Subcutaneous adipose tissue (tissue), 4 donors: Measurements from ENCODE around the gene DNAH10. TPM values are rescaled to one million over a fixed set of nuclear protein-coding genes. Genes with fewer than 3 reads are reported as not detected.

Experiments
- total RNA-seq, 4 donors: library from RNA; depleted of rRNA; stranded (reverse); fragments of >200 nt; gene quantifications; one replicate each; pipeline ENCODE4 v1.1.0, GENCODE V29; 2016
- TF ChIP-seq, protein P1 (sequence below): fragments of 450-650 bp; IDR thresholded peaks from one replicate; pipeline ENCODE4 v1.5.1; 2016; ENCODE audit warnings: low read depth, mild to moderate bottlenecking, control low read depth, antibody characterized with exemption, moderate library complexity

The DNAH10 gene
- total RNA-seq, 4 donors from 2014 or later: under 0.01 to 0.19 (median 0.08) TPM

DNA sequence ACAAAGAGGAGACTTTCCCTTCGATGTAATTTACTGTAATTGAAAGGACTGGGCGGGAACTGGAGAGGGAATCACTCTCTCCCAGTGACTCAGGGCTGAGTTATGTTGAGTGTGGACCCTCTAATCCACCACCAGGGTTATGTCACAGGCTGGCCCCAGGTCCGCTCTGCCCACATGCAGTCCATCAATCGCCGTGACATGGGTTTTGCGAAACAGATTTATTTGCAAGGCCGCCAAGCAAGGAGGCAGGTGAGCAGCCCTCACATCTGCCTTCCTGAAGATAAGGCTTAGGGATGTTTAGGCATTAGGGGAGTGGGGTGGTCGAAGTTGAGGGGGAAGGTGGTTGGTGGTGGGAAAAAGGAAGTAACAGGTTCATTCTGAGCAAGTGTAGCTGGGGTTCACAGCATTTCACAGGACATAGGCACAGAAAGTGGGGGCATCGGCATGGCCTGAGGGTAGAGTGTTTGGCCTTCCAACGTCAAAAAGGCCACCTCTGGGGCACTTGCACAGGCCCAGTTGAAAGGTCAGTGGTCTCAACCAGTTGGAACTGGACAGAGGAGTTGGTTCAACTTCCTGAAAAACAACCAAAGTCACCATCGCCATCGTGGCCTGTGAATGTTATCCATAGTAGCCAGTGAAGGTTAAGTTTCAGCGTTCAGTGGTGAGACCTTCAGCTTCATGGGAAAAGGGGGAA lies 66.9 kb downstream of the DNAH10 start:
- TF ChIP-seq, protein P1, sequence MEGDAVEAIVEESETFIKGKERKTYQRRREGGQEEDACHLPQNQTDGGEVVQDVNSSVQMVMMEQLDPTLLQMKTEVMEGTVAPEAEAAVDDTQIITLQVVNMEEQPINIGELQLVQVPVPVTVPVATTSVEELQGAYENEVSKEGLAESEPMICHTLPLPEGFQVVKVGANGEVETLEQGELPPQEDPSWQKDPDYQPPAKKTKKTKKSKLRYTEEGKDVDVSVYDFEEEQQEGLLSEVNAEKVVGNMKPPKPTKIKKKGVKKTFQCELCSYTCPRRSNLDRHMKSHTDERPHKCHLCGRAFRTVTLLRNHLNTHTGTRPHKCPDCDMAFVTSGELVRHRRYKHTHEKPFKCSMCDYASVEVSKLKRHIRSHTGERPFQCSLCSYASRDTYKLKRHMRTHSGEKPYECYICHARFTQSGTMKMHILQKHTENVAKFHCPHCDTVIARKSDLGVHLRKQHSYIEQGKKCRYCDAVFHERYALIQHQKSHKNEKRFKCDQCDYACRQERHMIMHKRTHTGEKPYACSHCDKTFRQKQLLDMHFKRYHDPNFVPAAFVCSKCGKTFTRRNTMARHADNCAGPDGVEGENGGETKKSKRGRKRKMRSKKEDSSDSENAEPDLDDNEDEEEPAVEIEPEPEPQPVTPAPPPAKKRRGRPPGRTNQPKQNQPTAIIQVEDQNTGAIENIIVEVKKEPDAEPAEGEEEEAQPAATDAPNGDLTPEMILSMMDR: no peak

GRCh38 chr12:123829561-123829960 lies 67.5 kb downstream of the DNAH10 start:
- TF ChIP-seq, protein P1: no peak

GRCh38 chr12:123830675-123831074 lies 68.6 kb downstream of the DNAH10 start:
- TF ChIP-seq, protein P1: no peak

- TF ChIP-seq, protein P1: no peak
Measured at GRCh38 chr12:123832052-123832451, 70.0 kb downstream of the DNAH10 start.

DNA sequence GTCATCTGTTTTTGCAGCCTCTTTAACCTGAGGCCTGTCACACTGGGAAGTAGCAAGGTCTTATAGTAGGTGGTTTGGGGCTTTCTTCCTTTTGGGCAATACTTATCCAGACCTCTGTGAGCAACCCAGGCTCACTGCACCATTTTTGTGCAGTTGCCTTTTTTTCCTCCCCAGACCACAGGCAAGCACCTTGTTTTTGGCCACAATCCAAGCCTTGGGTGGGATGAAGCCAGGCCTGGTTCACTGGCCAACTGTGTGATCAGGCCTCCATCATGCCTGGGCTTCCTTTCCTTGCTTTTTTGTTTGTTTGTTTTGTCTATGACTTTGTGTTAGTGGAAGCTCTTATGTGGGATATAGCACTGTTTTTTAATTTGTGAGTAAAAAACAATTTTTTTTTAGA lies 71.7 kb downstream of the DNAH10 start:
- TF ChIP-seq, protein P1: no peak

DNA sequence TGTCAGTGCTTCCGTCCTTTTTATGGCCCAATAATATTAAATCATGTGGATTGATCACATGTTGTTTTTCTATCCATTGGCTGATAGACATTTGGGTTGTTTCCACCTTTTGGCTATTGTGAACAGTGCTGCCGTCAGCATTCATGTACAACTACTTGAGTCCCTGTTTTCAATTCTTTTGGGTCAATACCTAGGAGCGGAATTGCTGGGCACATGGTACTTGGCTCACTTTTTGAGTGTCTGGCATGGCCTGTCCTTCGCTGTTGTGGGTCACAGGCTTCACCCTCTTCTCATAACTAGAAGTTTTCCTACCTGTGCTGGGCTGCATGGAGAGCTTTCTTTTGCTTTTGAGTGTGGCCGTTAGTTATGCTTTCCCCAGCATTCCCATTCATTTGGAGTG lies 72.7 kb downstream of the DNAH10 start:
- TF ChIP-seq, protein P1: no peak

GRCh38 chr12:123836292-123836691 lies 74.2 kb downstream of the DNAH10 start:
- TF ChIP-seq, protein P1: no peak
